ENCODE measurements around the gene ODAD4.
A peak's percentile ranks its signal among the peaks of the same experiment; 100 is the strongest.
"Not testable (repeated sequence)": the region's sequence is repeated elsewhere in the genome, so short reads cannot be mapped to it uniquely, and the experiment has no call there.

Gene ODAD4

GRCh38 chr17:42005166-42005565, 74.7 kb downstream of the ODAD4 start:
- no peak for DNase-seq

GRCh38 chr17:42009170-42009569, 78.8 kb downstream of the ODAD4 start:
- peak in 1 of 4 experiments; percentile 15 for DNase-seq

GRCh38 chr17:42010266-42010680, 79.9 kb downstream of the ODAD4 start:
- DNase-seq: peak; percentile 53 to 74 (median 58)

GRCh38 chr17:42010898-42011516, 80.6 kb downstream of the ODAD4 start:
- DNase-seq: peak in 3 of 4 experiments; percentile 49 to 59 (median 54)

GRCh38 chr17:42012363-42012762, 81.9 kb downstream of the ODAD4 start:
- not testable (repeated sequence) for DNase-seq

GRCh38 chr17:42013740-42014139, 83.3 kb downstream of the ODAD4 start:
- not testable (repeated sequence) for DNase-seq

All from suppressor macrophage (primary cell).